BJ (cell line): ENCODE measurements around the gene C4orf50. TPM values are rescaled to one million over a fixed set of nuclear protein-coding genes. Genes with fewer than 3 reads are reported as not detected.

Source experiments
- CTCF ChIA-PET: fragments of 350-600 bp; formaldehyde crosslinking; extraction: SDS; loops from one replicate; lab custom pipeline; 2021; ENCODE audit warnings: antibody characterized with exemption, inconsistent platforms; lab: Yijun Ruan, JAX
- POLR2A ChIA-PET: fragments of 300-600 bp; sonication (Branson Sonifier 250); formaldehyde crosslinking; extraction: SDS; loops from one replicate; lab custom pipeline; 2021; ENCODE audit warnings: antibody characterized with exemption; lab: Charles Lee
- DNase-seq: peaks from one replicate; pipeline ENCODE4 v3.0.0-alpha.2; 2011; ENCODE audit warnings: low read depth
- H3K27me3 ChIP-seq: 2 replicates; pipeline ENCODE4 v1.6.0; 2011; ENCODE audit warnings: low read length; ENCODE audit not compliant: control insufficient read depth, insufficient read depth
- H3K36me3 ChIP-seq: 2 replicates; pipeline ENCODE4 v1.5.1; 2011; ENCODE audit warnings: low read length; ENCODE audit not compliant: control insufficient read depth, insufficient read depth
- H3K4me3 ChIP-seq: 2 replicates; pipeline ENCODE4 v1.5.1; 2011; ENCODE audit warnings: low read depth, mild to moderate bottlenecking, control low read depth, low read length
- CTCF ChIP-seq: IDR thresholded peaks from 2 replicates; pipeline ENCODE4 v1.5.1; 2011; ENCODE audit warnings: low read depth, mild to moderate bottlenecking, control low read depth, inconsistent platforms, low read length, moderate library complexity; ENCODE audit not compliant: insufficient read depth
- polyA plus RNA-seq: library from polyadenylated mRNA; depleted of rRNA; stranded (reverse); fragments of >200 nt; gene quantifications from 2 replicates; pipeline ENCODE4 v1.2.3, GENCODE V29; 2011

Gene C4orf50
- polyA plus RNA-seq, 1 experiment, result not detected

GRCh38 chr4:6030679-6031078, 12.4 kb upstream of the C4orf50 start:
- DNase-seq, result no peak
- no peak for TF ChIP-seq CTCF
- no peak overlapping the region for H3K4me3 ChIP-seq
- H3K36me3 ChIP-seq, result no peaks in the 10 kb centered on the region
- no peaks in the 10 kb centered on the region; the same call in 1 of the 2 replicates for H3K27me3 ChIP-seq
- CTCF ChIA-PET, result interaction anchor here (1.8 kb wide), 1 partner anchor 10 kb away, joined by 9 read pairs; no protein-coding TSS in a partner anchor
- POLR2A ChIA-PET, result no interaction called here

DNA sequence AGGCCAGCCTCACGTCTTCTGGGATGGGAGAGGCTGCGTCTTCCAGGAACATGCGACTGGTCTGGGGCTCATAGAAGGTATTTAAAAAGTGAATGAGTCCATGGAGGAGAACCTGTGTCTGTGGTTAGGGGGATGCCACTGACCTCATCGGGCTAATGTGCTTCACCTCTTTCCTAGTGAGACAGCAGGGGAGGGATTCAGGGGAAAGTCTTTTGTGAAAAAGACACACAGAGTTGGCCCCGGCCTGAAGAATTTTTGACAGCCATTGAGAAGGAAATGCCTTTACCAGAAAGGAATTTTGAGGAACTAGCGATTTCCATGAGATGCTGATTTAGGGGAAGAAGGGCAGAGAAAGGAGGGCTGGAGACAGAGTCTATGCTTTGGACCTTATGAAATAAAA, 11.0 kb upstream of the C4orf50 start:
- no peak overlapping the region for H3K4me3 ChIP-seq
- no peaks in the 10 kb centered on the region for H3K36me3 ChIP-seq
- H3K27me3 ChIP-seq, result no peaks in the 10 kb centered on the region; the same call in 1 of the 2 replicates
- ChIA-PET CTCF (interaction anchor here (1.8 kb wide), 1 partner anchor 9 kb away, joined by 9 read pairs; no protein-coding TSS in a partner anchor), POLR2A (no interaction called here)
- no peak for DNase-seq
- TF ChIP-seq CTCF, result no peak

- Histone ChIP-seq H3K36me3 (no peaks in the 10 kb centered on the region), H3K4me3 (no peak overlapping the region), H3K27me3 (no peaks in the 10 kb centered on the region; the same call in 1 of the 2 replicates)
- ChIA-PET POLR2A (no interaction called here), CTCF (no interaction called here)
- no peak for DNase-seq
- no peak for TF ChIP-seq CTCF
These were observed 9.9 kb upstream of the C4orf50 start for GRCh38 chr4:6028168-6028567.

GRCh38 chr4:6027392-6027791, 9.2 kb upstream of the C4orf50 start:
- no peak for TF ChIP-seq CTCF
- Histone ChIP-seq H3K27me3 (no peaks in the 10 kb centered on the region; the same call in 1 of the 2 replicates), H3K36me3 (no peaks in the 10 kb centered on the region), H3K4me3 (no peak overlapping the region)
- no peak for DNase-seq
- POLR2A ChIA-PET, result no interaction called here
- CTCF ChIA-PET, result no interaction called here

- Histone ChIP-seq H3K36me3 (no peaks in the 10 kb centered on the region), H3K27me3 (no peaks in the 10 kb centered on the region; the same call in 1 of the 2 replicates), H3K4me3 (no peak overlapping the region)
- TF ChIP-seq CTCF, result no peak
- ChIA-PET CTCF (interaction anchor here (1.6 kb wide), 1 partner anchor 26 kb away, joined by 4 read pairs; no protein-coding TSS in a partner anchor), POLR2A (no interaction called here)
- no peak for DNase-seq
These were observed 6.2 kb upstream of the C4orf50 start for GRCh38 chr4:6024313-6024960.
